Activated CD8-positive, alpha-beta memory T cell treated with anti-CD3 and anti-CD28 coated beads, Interleukin-2, amount 50 U/mL, for 4 hours (primary cell): Measurements from ENCODE around the gene INPP5A.
"Not testable (repeated sequence)": the region's sequence is repeated elsewhere in the genome, so short reads cannot be mapped to it uniquely, and the experiment has no call there.

Source experiments
- DNase-seq: peaks from one replicate; pipeline ENCODE4 v3.0.0-alpha.2; 2020

INPP5A gene

GRCh38 chr10:132752378-132752777 is 214.8 kb downstream of the INPP5A start:
- DNase-seq, result no peak

GRCh38 chr10:132752961-132753360 is 215.4 kb downstream of the INPP5A start:
- no peak for DNase-seq

- no peak for DNase-seq
These were observed 216.0 kb downstream of the INPP5A start for GRCh38 chr10:132753596-132753995.

DNA sequence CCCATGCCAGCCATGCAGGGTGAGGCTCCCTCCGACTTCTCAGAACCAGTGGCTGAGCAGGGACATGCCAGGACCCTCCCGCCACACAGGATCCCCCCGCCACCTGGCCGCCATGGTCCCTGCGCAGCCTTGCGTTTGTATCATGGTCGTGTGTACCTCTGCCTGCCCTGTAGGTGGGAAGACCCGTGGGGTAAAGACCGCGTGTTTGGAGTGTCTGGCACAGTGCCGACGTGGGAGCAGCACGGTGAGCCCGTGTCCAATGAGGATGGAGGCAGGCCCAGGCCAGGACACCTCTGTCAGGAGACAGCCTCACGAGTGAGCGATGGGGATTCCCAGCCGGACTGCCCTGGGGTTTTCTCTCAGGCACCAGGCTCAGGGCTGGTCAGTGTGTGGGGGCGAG is 216.5 kb downstream of the INPP5A start:
- DNase-seq, result no peak

DNA sequence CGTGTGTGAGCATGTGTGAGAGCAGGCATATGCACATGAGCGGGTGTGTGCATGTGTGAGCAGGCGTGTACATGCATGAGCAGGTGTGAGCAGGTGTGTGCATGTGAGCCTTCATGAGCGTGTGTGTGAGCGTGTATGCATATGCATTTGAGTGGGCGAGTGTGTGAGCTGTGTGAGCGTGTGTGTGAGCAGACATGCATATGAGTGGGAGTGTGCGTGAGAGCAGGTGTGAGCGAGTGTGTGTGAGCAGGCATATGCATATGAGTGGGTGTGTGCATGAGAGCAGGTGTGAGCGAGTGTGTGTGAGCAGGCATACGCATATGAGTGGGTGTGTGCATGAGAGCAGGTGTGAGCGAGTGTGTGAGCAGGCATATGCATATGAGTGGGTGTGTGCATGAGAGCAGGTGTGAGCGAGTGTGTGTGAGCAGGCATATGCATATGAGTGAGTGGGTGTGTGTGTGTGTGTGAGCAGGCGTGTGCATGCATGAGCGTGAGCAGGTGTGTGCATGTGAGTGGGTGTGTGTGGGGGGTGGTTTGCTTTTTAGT is 217.7 kb downstream of the INPP5A start:
- DNase-seq, result no peak

- DNase-seq, result no peak
These were observed 219.0 kb downstream of the INPP5A start for GRCh38 chr10:132756591-132756990.

GRCh38 chr10:132757171-132757570 is 219.6 kb downstream of the INPP5A start:
- DNase-seq, result no peak

DNA sequence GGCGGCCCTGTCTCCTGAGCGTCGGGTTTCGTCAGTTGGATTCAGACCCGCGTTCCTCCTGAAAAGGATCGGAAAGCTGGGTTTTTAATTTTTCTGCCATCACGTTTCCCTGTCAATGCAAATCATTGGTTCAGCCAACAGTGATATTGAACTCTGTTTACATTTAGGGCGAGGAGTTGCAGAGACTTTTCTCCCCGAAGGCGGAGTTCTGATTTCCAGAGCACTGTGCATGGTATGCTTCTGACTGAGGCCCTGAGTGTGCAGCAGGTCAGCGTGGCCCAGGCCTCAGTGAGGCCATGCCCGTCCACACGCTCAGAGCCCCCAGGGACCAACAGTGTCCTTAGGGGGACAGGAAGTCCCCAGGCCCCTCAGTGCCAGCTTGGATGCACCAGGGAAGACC is 221.3 kb downstream of the INPP5A start:
- DNase-seq, result no peak

- no peak for DNase-seq
These were observed 223.9 kb downstream of the INPP5A start for GRCh38 chr10:132761395-132762060.

DNA sequence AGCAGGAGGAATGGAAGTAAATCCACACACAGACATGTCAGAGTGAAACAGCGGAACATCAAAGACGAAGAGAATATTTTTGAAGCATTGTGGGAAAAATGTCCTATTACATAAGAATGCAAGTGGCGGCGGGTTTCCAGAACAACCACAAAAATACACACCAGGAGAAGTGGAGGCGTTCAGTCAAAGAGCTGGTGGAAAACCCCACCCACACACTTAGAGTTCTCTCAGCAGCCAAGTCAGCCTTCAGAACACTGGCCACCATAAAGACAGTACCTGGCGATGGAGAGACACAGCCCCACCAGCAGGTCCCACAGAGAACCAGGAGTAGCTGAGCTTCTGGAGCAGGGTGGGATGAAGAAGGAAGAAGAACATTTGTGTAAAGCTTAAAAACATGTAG is 224.7 kb downstream of the INPP5A start:
- no peak for DNase-seq

DNA sequence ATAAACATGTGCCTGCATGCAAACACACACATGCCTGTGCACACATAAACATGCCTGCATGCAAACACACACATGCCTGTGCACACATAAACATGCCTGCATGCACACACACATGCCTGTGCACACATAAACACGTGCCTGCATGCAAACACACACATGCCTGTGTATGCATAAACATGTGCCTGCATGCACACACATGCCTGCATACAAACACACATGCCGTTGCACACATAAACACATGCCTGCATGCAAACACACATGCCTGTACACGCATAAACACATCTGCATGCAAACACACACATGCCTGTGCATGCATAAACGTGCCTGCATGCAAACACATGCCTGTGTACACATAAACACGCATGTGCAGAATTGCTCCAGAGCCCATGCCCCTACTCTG is 226.0 kb downstream of the INPP5A start:
- no peak for DNase-seq

- no peak for DNase-seq
These were observed 226.5 kb downstream of the INPP5A start for GRCh38 chr10:132764108-132764507.

DNA sequence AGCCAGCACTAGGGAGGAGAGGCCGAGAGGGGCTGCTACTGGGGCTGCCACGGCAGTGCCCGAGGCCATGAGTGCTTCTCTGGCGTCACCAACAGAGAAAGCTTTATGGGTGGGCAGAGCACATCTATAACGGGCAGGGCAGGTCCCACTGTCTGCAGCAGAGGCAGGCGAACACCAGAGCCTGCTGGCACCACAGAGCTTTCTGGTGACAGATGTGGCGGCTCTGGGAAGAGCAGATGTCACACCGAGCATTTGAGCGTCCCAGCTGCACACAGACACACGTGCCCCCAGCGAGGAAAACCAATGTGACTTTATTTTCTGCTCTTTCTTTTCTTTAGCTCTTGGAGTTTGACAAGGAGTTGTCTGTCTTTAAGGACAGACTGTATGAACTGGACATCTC is 227.8 kb downstream of the INPP5A start:
- no peak for DNase-seq

- no peak for DNase-seq
These were observed 228.7 kb downstream of the INPP5A start for GRCh38 chr10:132766291-132766690.

DNA sequence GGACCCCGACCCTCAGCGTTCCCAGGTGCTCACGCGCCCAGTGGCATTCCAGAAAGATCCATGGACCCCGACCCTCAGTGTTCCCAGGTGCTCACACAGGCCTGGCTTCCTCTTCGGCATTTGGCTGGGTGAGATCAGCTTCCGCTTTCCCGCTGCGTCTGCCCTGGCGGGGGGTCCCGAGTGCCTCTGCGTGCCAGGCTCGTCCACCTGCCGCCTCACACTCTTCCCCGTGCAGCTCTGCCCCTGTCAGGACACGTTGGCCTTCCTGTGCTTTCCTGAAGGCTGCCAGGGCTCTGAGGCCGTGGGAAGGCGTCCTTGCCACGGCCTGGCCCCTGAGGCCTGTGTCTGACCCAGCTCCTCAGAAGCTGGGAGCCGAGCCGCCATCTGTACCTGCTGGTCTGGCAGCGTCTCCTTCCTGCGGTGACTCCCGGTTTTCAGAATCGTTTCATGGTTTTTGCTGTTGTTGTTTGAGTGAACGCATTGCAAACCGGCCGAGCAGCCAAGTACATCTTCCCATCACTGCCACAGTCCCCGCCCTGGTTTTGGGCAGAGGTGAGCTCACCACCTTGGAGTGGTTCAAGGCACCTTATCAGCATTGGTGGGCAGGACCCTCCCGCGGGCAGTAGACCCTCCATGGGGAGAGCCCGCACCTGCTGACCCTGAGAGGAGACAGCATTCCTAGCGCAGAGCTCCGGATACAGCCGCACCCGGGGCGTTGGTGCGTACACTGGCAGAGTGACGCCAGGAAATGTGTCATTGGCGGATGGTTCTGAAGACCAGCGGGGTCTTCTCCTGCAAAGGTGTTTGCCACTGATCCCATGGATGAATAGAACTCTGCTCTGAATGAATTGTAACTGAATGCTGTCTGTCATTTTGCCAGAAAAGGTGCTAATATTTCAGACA is 231.0 kb downstream of the INPP5A start:
- no peak for DNase-seq

DNA sequence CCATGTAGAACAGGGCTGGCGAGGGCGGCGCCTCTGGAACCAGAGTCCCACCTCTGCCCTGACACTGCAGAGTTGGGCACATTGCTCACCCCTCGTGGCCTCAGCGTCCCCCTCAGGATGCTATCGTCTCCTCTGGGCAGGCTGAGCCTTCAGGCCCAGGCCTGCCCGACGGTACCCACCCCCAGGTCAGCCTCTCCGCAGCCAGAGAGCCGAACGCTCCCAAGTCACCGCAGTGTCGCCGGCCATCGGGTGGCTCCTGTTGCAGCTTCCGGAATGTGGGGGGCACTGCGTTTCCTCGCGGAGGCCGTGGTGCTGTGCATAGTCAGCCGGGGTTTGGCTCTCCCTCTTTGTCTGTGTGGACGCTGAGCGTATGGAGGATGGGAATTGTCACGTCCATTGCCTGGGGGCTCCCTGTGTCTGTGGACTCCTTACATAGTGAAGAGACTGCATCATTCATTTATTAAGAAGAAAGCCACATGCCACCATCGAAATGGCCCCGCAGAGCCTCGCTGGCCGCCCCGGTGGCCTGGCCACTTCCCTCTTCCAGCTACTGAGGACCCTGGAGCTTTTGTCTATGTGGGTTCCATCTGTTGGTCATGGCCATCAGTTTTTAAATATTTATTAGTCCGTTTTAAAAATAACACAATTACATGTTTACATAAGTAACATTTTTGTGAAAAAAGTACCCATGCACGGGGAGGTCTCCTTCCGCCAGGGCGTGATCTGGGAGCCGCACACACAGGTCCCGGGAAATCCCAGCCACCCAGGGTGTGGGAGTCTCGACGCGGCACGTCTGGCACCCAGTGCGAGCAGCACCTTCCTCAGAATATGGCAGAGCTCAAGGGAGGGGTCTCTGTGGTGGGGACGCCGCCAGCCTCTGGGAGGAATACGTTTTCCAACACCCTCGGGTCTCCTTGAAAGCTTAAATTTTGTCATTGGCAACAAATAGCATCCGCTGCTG is 232.8 kb downstream of the INPP5A start:
- no peak for DNase-seq

GRCh38 chr10:132772816-132773215 is 235.2 kb downstream of the INPP5A start:
- not testable (repeated sequence) for DNase-seq

DNA sequence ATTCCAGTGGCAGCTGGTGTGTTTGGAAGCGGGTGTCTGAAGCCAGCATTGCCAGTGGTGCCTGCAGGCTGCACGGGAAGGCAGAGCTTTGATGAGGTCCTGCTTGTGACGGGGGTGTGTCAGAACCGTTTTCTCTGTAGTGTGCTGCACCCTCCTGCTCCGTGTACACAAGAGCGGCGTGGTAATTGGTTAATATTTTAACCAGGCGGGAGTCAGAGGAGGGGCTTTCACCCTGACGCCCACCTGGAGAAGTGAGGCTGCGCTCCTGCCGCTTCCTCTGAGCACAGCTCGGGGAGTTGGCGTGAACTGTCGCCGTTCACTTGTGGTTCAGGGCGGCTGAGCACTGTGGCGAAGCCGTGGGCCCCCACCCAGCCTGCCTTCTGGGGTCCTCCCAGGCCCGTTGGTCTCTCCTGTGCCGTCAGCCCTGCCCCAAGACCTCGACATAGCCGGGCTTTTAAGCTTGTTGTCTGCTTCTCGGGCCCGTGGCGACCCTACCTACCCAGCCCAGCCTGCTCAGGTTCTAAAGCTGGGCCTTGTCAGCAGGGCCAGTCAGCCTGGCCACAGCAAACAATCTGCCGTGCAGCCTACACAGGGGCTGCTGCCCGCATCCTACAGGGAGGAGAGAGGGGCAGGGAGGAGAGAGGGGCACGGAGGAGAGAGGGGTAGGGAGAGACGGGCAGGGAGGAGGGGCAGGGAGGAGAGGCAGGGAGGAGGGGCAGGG is 236.8 kb downstream of the INPP5A start:
- DNase-seq, result no peak

- no peak for DNase-seq
These were observed 237.6 kb downstream of the INPP5A start for GRCh38 chr10:132774902-132775863.

DNA sequence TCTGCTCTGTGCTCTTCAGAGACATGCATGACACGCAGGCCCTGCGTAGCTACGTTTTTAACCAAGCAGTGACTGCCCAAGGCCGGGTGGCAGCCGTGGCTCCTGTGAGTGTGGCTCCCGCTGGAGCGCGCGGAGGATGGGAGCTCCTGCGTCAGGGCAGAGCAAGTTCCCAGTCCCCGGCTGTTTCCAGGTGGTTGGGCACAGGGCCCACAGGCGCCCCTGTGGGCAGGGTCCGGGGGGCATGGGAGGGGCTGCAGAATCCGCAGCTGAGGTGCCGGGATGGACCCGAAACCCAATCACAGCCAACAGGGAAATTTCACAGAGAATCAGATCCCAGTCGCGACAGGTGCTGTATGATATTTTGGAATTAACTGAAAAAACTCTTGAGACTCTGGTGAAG is 238.6 kb downstream of the INPP5A start:
- DNase-seq, result no peak

- DNase-seq, result no peak
These were observed 239.2 kb downstream of the INPP5A start for GRCh38 chr10:132776821-132777220.
